MCF 10A (cell line): ENCODE data around the gene CREG1. TPM values are rescaled to one million over a fixed set of nuclear protein-coding genes. Genes with fewer than 3 reads are reported as not detected.

Experiments used
- BruUV-seq: library from RNA; stranded (reverse); fragments of 400-500 nt; replicated peaks from 2 replicates; lab custom pipeline; 2021; lab: Mats Ljungman, UMichigan
- CTCF ChIA-PET: fragments of 300-600 bp; sonication (Branson Sonifier 250); formaldehyde crosslinking; extraction: SDS; loops from one replicate; lab custom pipeline; 2021; ENCODE audit warnings: antibody characterized with exemption, inconsistent platforms; lab: Yijun Ruan, JAX
- POLR2A ChIA-PET: fragments of 300-600, 350-650 bp; sonication (Branson Sonifier 250); formaldehyde crosslinking; extraction: SDS; loops from one replicate; lab custom pipeline; 2020; ENCODE audit warnings: antibody characterized with exemption, inconsistent platforms; lab: Yijun Ruan, JAX
- DNase-seq: peaks from one replicate; pipeline ENCODE4 v3.0.0-alpha.2; 2018; ENCODE audit not compliant: unreplicated experiment
- H3K27ac Mint-ChIP-seq: one replicate; pipeline ENCODE4 v1.8.0; 2022; ENCODE audit warnings: mild to moderate bottlenecking, low read depth, mixed read lengths; ENCODE audit not compliant: unreplicated experiment
- H3K27me3 Mint-ChIP-seq: one replicate; pipeline ENCODE4 v1.8.0; 2022; ENCODE audit warnings: mixed read lengths; ENCODE audit not compliant: insufficient read depth, unreplicated experiment
- H3K36me3 Mint-ChIP-seq: one replicate; pipeline ENCODE4 v1.8.0; 2022; ENCODE audit warnings: mild to moderate bottlenecking, moderate library complexity, mixed read lengths; ENCODE audit not compliant: insufficient read depth, unreplicated experiment
- H3K4me1 Mint-ChIP-seq: one replicate; pipeline ENCODE4 v1.8.0; 2022; ENCODE audit warnings: mixed read lengths; ENCODE audit not compliant: insufficient read depth, unreplicated experiment
- H3K4me3 Mint-ChIP-seq: one replicate; pipeline ENCODE4 v1.8.0; 2022; ENCODE audit warnings: mild to moderate bottlenecking, moderate library complexity, mixed read lengths; ENCODE audit not compliant: unreplicated experiment
- H3K9me3 Mint-ChIP-seq: one replicate; pipeline ENCODE4 v1.8.0; 2022; ENCODE audit warnings: mixed read lengths; ENCODE audit not compliant: unreplicated experiment
- intact Hi-C: fragments of 100-400 bp; cut with micrococcal nuclease; formaldehyde crosslinking; loops from 2 replicates; pipeline ENCODE4 v1.14.1; 2022
- total RNA-seq: library from RNA; stranded (reverse); gene quantifications from 2 replicates; pipeline ENCODE4 v1.2.3, GENCODE V29; 2022
- TF ChIP-seq, protein P1 (sequence below): fragments of 200-600 bp; IDR thresholded peaks from one replicate; pipeline ENCODE4 v1.8.0; 2022; ENCODE audit warnings: antibody characterized with exemption, mild to moderate bottlenecking; ENCODE audit not compliant: unreplicated experiment

The CREG1 gene
- total RNA-seq, 1 experiment from 2014 or later = 154 TPM

GRCh38 chr1:167528057-167528728 is 25.4 kb downstream of the CREG1 start:
- H3K9me3 Mint-ChIP-seq = no peaks in the 10 kb centered on the region
- no peak overlapping the region for H3K27ac Mint-ChIP-seq
- H3K4me1 Mint-ChIP-seq = no peaks in the 10 kb centered on the region
- intact Hi-C loops = no loop called here
- CTCF ChIA-PET = interaction anchor here (0.6 to 10.6 kb wide), 11 partner anchors 9 to 471 kb away, joined by 3 to 91 read pairs (median 7); no protein-coding TSS in a partner anchor
- DNase-seq = no peak
- no peak overlapping the region for H3K4me3 Mint-ChIP-seq
- TF ChIP-seq, protein P1, sequence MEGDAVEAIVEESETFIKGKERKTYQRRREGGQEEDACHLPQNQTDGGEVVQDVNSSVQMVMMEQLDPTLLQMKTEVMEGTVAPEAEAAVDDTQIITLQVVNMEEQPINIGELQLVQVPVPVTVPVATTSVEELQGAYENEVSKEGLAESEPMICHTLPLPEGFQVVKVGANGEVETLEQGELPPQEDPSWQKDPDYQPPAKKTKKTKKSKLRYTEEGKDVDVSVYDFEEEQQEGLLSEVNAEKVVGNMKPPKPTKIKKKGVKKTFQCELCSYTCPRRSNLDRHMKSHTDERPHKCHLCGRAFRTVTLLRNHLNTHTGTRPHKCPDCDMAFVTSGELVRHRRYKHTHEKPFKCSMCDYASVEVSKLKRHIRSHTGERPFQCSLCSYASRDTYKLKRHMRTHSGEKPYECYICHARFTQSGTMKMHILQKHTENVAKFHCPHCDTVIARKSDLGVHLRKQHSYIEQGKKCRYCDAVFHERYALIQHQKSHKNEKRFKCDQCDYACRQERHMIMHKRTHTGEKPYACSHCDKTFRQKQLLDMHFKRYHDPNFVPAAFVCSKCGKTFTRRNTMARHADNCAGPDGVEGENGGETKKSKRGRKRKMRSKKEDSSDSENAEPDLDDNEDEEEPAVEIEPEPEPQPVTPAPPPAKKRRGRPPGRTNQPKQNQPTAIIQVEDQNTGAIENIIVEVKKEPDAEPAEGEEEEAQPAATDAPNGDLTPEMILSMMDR = no peak
- no peaks in the 10 kb centered on the region for H3K27me3 Mint-ChIP-seq
- POLR2A ChIA-PET = interaction anchor here (1.0 to 1.1 kb wide), 2 partner anchors 10 to 86 kb away, joined by 3 read pairs; no protein-coding TSS in a partner anchor
- H3K36me3 Mint-ChIP-seq = no peaks in the 10 kb centered on the region
- BruUV-seq = no TSS peak

DNA sequence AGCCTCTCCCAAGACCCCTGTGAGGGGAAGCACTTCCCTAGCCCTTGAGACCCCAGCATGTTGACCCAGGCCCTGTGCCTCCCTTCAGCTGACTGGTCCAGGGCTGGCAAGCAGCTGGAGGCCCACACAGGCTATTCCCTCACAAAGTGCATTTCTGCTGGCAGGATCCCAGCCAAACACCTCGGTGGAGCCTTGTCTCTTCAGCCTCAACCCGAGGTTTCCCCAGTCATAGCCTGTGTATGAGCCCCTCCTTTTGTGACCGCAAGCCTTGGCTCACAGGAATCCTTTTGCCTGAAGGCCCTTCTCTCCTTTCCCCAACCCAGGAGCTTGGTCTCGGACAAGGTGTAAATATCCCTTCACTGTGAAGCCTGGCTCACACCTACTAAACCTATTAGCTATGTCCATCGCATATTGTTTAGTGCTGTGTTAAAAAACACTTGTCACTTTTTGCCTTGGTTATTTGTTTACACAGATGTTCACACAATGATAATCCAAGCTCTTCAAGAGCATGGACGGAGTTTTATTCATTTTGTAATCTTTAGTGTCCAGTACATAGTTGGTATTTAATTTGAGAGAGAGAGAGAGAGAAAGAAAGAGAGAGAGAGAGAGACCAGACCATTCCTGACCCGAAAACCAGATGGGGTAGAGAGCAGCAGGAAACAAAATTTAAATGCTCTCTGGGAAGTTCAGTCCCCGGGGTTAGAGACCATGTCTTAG is 26.7 kb downstream of the CREG1 start:
- POLR2A ChIA-PET = interaction anchor here (1.2 kb wide), 1 partner anchor 10 kb away, joined by 3 read pairs; no protein-coding TSS in a partner anchor
- intact Hi-C loops = no loop called here

GRCh38 chr1:167524651-167525050 is 28.9 kb downstream of the CREG1 start:
- TF ChIP-seq, protein P1 = no peak
- no peaks in the 10 kb centered on the region for H3K36me3 Mint-ChIP-seq
- DNase-seq = no peak
- CTCF ChIA-PET = interaction anchor here (0.6 to 2.0 kb wide), 7 partner anchors 9 to 465 kb away, joined by 3 to 12 read pairs (median 4); no protein-coding TSS in a partner anchor
- no peak overlapping the region for H3K4me3 Mint-ChIP-seq
- BruUV-seq = no TSS peak
- no peaks in the 10 kb centered on the region for H3K27me3 Mint-ChIP-seq
- POLR2A ChIA-PET = interaction anchor here (0.8 kb wide), 2 partner anchors 9 to 16 kb away, joined by 3 read pairs; no protein-coding TSS in a partner anchor
- no peak overlapping the region for H3K27ac Mint-ChIP-seq
- no peaks in the 10 kb centered on the region for H3K9me3 Mint-ChIP-seq
- intact Hi-C loops = no loop called here
- H3K4me1 Mint-ChIP-seq = no peaks in the 10 kb centered on the region

More for the DNA sequence above, 26.7 kb downstream of the CREG1 start:
- CTCF ChIA-PET = interaction anchor here (0.5 to 10.6 kb wide), 6 partner anchors 16 to 259 kb away, joined by 3 to 91 read pairs (median 4); no protein-coding TSS in a partner anchor
- no peak overlapping the region for H3K27ac Mint-ChIP-seq
- no peak for DNase-seq
- no peak overlapping the region for H3K4me3 Mint-ChIP-seq
- no TSS peak for BruUV-seq
- H3K27me3 Mint-ChIP-seq = no peaks in the 10 kb centered on the region
- no peaks in the 10 kb centered on the region for H3K4me1 Mint-ChIP-seq
- no peaks in the 10 kb centered on the region for H3K36me3 Mint-ChIP-seq
- no peaks in the 10 kb centered on the region for H3K9me3 Mint-ChIP-seq
- TF ChIP-seq, protein P1 = no peak

DNA sequence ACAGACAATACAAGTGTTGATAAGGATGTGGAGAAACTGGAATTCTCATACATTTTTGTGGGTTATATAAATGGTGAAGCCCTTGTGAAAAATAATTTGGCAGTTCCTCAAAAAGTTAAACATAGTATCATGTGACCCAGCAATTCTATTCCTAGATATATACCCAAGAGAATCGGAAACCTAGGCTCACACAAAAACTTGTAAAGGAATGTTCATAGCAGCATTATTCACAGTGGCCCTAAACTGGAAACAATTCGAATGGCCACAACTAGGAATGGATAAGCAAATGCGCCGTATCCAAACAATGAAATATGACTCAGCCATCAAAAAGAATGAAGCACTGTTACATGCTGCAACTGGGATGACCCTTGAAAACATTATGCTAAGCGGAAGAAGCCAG is 31.3 kb downstream of the CREG1 start:
- no TSS peak for BruUV-seq
- intact Hi-C loops = no loop called here
- H3K9me3 Mint-ChIP-seq = no peaks in the 10 kb centered on the region
- DNase-seq = no peak
- no peaks in the 10 kb centered on the region for H3K27me3 Mint-ChIP-seq
- no peaks in the 10 kb centered on the region for H3K4me1 Mint-ChIP-seq
- H3K36me3 Mint-ChIP-seq = no peaks in the 10 kb centered on the region
- CTCF ChIA-PET = interaction anchor here (1.1 kb wide), 1 partner anchor 12 kb away, joined by 3 read pairs; no protein-coding TSS in a partner anchor
- TF ChIP-seq, protein P1 = no peak
- H3K27ac Mint-ChIP-seq = no peak overlapping the region
- H3K4me3 Mint-ChIP-seq = no peak overlapping the region
- POLR2A ChIA-PET = no interaction called here
